HepG2 (cell line): Measurements from ENCODE around the gene COL9A3. TPM values are rescaled to one million over a fixed set of nuclear protein-coding genes. Genes with fewer than 3 reads are reported as not detected.
A peak's percentile ranks its signal among the peaks of the same experiment; 100 is the strongest.

Experiments
- ATAC-seq: fragments of 200-7000 bp; cut with Tn5 transposase; 3 replicates; pipeline ENCODE4 v1.9.1; 2020; ENCODE audit warnings: mild to moderate bottlenecking, moderate library complexity
- BruUV-seq: library from RNA; stranded (reverse); fragments of 400-500 nt; replicated peaks from 2 replicates; lab custom pipeline; 2021; lab: Mats Ljungman, UMichigan
- CTCF ChIA-PET: fragments of 300-600 bp; formaldehyde crosslinking; extraction: SDS; loops from one replicate; lab custom pipeline; 2021; ENCODE audit warnings: low total read pairs, inconsistent platforms, low intra/inter-chr PET ratio; lab: Yijun Ruan, JAX
- POLR2A ChIA-PET: fragments of 350-600 bp; sonication (Branson Sonifier 250); formaldehyde crosslinking; loops from one replicate; lab custom pipeline; 2020; ENCODE audit warnings: antibody characterized with exemption, inconsistent platforms; lab: Yijun Ruan, JAX
- DNase-seq: peaks from one replicate; pipeline ENCODE4 v3.0.0-alpha.2; 2015; ENCODE audit warnings: low spot score
- FAIRE-seq: peaks from 3 replicates; lab custom pipeline; 2011; peaks lifted over from hg19 to GRCh38; lab: Jason Lieb, UNC
- H2AFZ ChIP-seq: one replicate; pipeline ENCODE4 v1.6.1; 2011; ENCODE audit warnings: low read length, inconsistent platforms
- H3K27ac ChIP-seq: fragments of 300-600 bp; 3 replicates; pipeline ENCODE4 v1.8.0; 2011; ENCODE audit warnings: mixed run types, mild to moderate bottlenecking, mixed read lengths, low read length, inconsistent platforms; ENCODE audit not compliant: insufficient read depth; ENCODE audit errors: extremely low read length
- H3K27me3 ChIP-seq, 2 experiments: fragments of 200-600 bp in 1 of 2; 2 replicates in 1 of 2; 3 replicates in 1 of 2; pipeline versions ENCODE4 v1.6.0 to v1.8.0; 2011; ENCODE audit warnings: low read length in 2 of 2, mild to moderate bottlenecking in 2 of 2, moderate library complexity in 2 of 2, inconsistent platforms in 1 of 2; ENCODE audit not compliant: insufficient read depth in 2 of 2, control insufficient read depth in 1 of 2
- H3K36me3 ChIP-seq, 2 experiments: fragments of 200-600 bp in 1 of 2; replicated peaks in 1 of 2; 2 replicates in 1 of 2; 3 replicates in 1 of 2; pipeline versions ENCODE4 v1.5.1 to v1.8.0; 2011; ENCODE audit warnings: low read length in 2 of 2, inconsistent platforms in 1 of 2; ENCODE audit not compliant: insufficient read depth in 2 of 2, control insufficient read depth in 1 of 2
- H3K4me1 ChIP-seq: 2 replicates; pipeline ENCODE4 v1.5.1; 2012; ENCODE audit warnings: low read length, inconsistent platforms; ENCODE audit not compliant: insufficient read depth
- H3K4me2 ChIP-seq: 2 replicates; pipeline ENCODE4 v1.6.0; 2011; ENCODE audit warnings: low read depth, low read length, inconsistent platforms
- H3K4me3 ChIP-seq, 3 experiments: fragments of 200-600 bp in 1 of 3; sonication (generic), shearing (Covaris generic) in 1 of 3; replicated peaks in 1 of 3; 2 replicates each; pipeline ENCODE4 v1.5.1; 2011 to 2016; ENCODE audit warnings: low read length in 3 of 3, inconsistent platforms in 2 of 3, low read depth in 2 of 3, mild to moderate bottlenecking in 2 of 3, control low read depth in 1 of 3, mixed read lengths in 1 of 3; ENCODE audit not compliant: insufficient read depth in 1 of 3
- H3K79me2 ChIP-seq: one replicate; pipeline ENCODE4 v1.6.1; 2011; ENCODE audit warnings: low read length, inconsistent platforms; ENCODE audit not compliant: insufficient read depth
- H3K9ac ChIP-seq: 2 replicates; pipeline ENCODE4 v1.6.0; 2011; ENCODE audit warnings: mild to moderate bottlenecking, low read depth, low read length, inconsistent platforms; ENCODE audit not compliant: insufficient read depth
- H3K9me3 ChIP-seq: 2 replicates; pipeline ENCODE4 v1.5.1; 2012; ENCODE audit warnings: mild to moderate bottlenecking, low read length
- H4K20me1 ChIP-seq: 2 replicates; pipeline ENCODE4 v1.6.0; 2011; ENCODE audit warnings: inconsistent platforms, mild to moderate bottlenecking, low read length, moderate library complexity; ENCODE audit not compliant: insufficient read depth
- ATF7 ChIP-seq, 2 experiments: fragments of 450-650 bp in 1 of 2; sonication (generic) in 1 of 2; formaldehyde crosslinking in 1 of 2; IDR thresholded peaks; 2 replicates each; pipeline versions ENCODE4 v1.4.0 to v1.6.1; 2016 to 2020; ENCODE audit warnings: antibody characterized with exemption in 1 of 2, mild to moderate bottlenecking in 1 of 2, missing genetic modification reagents in 1 of 2
- BHLHE40 ChIP-seq: IDR thresholded peaks from 2 replicates; pipeline ENCODE4 v1.6.1; 2011; ENCODE audit warnings: low read length, improper control_type of control experiment
- MAF1 ChIP-seq: sonication (generic); formaldehyde crosslinking; IDR thresholded peaks from 2 replicates; pipeline ENCODE4 v1.5.0; 2020; ENCODE audit warnings: missing genetic modification reagents, borderline replicate concordance
- MEIS1 ChIP-seq: sonication (generic); formaldehyde crosslinking; IDR thresholded peaks from 2 replicates; pipeline ENCODE4 v1.9.0; 2021; ENCODE audit warnings: mild to moderate bottlenecking, missing genetic modification reagents, moderate library complexity, borderline replicate concordance
- NFATC3 ChIP-seq: sonication (generic); formaldehyde crosslinking; IDR thresholded peaks from 2 replicates; pipeline ENCODE4 v1.5.1; 2020; ENCODE audit warnings: mild to moderate bottlenecking, missing genetic modification reagents
- PHF20 ChIP-seq: sonication (generic); formaldehyde crosslinking; IDR thresholded peaks from 2 replicates; pipeline ENCODE4 v1.5.0; 2020; ENCODE audit warnings: mild to moderate bottlenecking, missing genetic modification reagents
- SRSF9 ChIP-seq: fragments of 200-400 bp; formaldehyde crosslinking; IDR thresholded peaks from 2 replicates; pipeline ENCODE4 v1.6.1; 2018; ENCODE audit warnings: borderline replicate concordance, mild to moderate bottlenecking, low read depth, low read length; ENCODE audit not compliant: insufficient read depth, poor library complexity, severe bottlenecking
- ZNF274 ChIP-seq: sonication (generic); formaldehyde crosslinking; IDR thresholded peaks from 2 replicates; pipeline ENCODE4 v1.5.1; 2020; ENCODE audit warnings: mild to moderate bottlenecking, missing genetic modification reagents
- ZNF7 ChIP-seq: IDR thresholded peaks from 2 replicates; pipeline ENCODE4 v1.6.1; 2016; ENCODE audit warnings: missing biosample characterization, missing genetic modification reagents
- WGBS: methylation state at CpG from one replicate; pipeline ENCODE4 v1.1.6; 2017; ENCODE audit warnings: low lambda C conversion rate; 5-methylcytosine and 5-hydroxymethylcytosine counted together
- in situ Hi-C: cut with HindIII; loops from 2 replicates; pipeline ENCODE4 v1.10.0; 2017; ENCODE audit warnings: low pct_unique_long_range_greater_than_20kb; ENCODE audit not compliant: extremely low pct_ligation_motif_present
- intact Hi-C: fragments of 100-400 bp; cut with micrococcal nuclease; formaldehyde crosslinking; loops from one replicate; pipeline ENCODE4 v1.10.0; 2022; ENCODE audit not compliant: unreplicated experiment
- polyA plus RNA-seq, 8 experiments: library from polyadenylated mRNA; depleted of rRNA in 3 of 8; stranded (reverse) in 7 of 8; unstranded in 1 of 8; fragments of >200 nt; fragmentation: Illumina TruSeq in 4 of 8; extraction: Trizol in 4 of 8; gene quantifications; 2 replicates each; pipeline versions ENCODE4 v1.2.1 to v1.2.3, GENCODE V29; 2011 to 2016; ENCODE audit warnings: low read depth in 4 of 8, missing spikeins in 1 of 8, mixed read lengths in 1 of 8; ENCODE audit not compliant: insufficient read depth in 1 of 8
- total RNA-seq, 5 experiments: library from RNA; depleted of rRNA; stranded (reverse); fragments of >200 nt; fragmentation: Illumina TruSeq; extraction: Trizol; gene quantifications; 2 replicates each; pipeline ENCODE4 v1.2.3, GENCODE V29; 2016; ENCODE audit warnings: low read depth in 1 of 5
- TF ChIP-seq, protein P1 (sequence below): sonication (generic); formaldehyde crosslinking; IDR thresholded peaks from 2 replicates; pipeline ENCODE4 v1.4.0; 2020; ENCODE audit warnings: missing genetic modification reagents, mild to moderate bottlenecking, borderline replicate concordance
- TF ChIP-seq, protein P2 (sequence below): conservative IDR thresholded peaks from 2 replicates; pipeline ENCODE4 v1.6.1; 2018; ENCODE audit warnings: missing genetic modification reagents
- TF ChIP-seq, protein P3 (sequence below): sonication (generic); formaldehyde crosslinking; IDR thresholded peaks from 2 replicates; pipeline ENCODE4 v1.5.0; 2020; ENCODE audit warnings: mild to moderate bottlenecking, low read depth, missing genetic modification reagents, borderline replicate concordance
- TF ChIP-seq, protein P4 (sequence below): sonication (generic); formaldehyde crosslinking; IDR thresholded peaks from 2 replicates; pipeline ENCODE4 v1.8.0; 2022; ENCODE audit warnings: mild to moderate bottlenecking, missing genetic modification reagents, moderate library complexity

Gene COL9A3
- total and polyA plus RNA-seq, 2 of the 13 experiments (the other 11 are each of a cell fraction or from before 2014, with no cell fraction given) = 155 to 204 TPM

DNA sequence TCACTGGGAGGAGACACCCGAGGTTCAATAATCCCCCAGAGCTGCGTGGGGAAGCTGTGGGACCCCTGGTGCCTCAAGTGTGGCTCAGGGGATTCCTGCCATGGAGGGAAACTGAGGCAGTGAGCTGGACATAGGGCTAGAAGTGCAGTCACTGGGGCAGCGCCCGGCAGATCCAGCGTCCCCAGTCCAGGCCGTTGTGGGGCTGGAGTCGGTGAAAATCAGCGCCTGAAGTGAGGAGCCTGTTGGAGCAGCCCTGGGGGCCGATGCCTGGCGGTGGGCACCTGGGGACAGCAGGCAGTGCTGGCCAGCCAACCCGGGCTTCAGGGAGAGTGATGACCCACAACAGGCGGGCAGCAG lies 2.2 kb upstream of the COL9A3 start (continued):
- TF ChIP-seq MEIS1 (CRISPR knock-in tag) = no peak

DNA sequence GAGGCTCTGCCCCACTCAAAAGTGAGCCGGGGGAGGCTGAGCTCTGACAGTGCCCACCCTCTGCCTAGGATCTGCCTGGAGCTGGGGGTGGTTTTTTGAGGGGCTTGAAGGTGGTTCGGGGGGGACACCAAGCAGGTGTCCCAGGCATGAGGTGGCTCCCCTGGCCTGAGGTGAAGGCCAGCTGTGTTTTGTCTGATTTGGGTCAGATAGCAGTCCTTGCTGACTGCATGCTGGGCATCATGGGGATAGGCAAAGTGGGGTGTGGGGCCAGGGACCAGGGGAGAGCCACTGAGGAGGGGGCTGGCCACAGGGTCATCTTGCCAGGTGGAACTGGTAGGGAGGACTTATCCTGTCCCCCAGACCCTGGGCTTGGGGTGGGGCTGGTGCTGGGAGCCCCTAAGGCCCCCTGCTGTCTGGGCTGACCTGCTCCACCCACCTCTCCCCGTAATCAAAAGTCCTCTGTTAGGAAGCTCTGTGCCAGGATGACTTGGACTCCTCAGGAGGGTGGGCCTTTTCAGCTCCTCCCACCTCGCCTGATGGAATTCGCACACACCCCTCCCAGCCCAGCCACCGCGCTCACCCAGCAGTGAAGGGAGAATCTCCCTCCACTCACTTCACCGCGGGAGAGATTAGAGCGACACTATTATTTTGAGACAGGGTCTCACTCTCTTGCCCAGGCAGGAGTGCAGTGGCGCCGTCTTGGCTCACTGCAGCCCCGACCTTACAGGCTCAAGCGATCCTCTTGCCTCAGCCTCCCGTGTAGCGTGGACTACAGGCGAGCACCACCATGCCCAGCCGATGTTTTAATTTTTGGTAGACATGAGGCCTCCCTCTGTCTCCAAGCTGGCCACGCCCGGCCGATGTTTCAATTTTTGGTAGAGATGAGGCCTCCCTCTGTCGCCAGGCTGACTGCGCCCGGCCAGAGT lies 1.5 kb upstream of the COL9A3 start:
- Histone ChIP-seq H3K9ac (peak overlapping the region; percentile 72), H3K27ac (peak overlapping the region; percentile 6), H3K4me1 (peaks cover 49% of the 10 kb centered on the region), H2AFZ (no peak overlapping the region), H4K20me1 (peaks cover 4% of the 10 kb centered on the region; the same call in 1 of the 2 replicates), H3K9me3 (no peaks in the 10 kb centered on the region), H3K4me2 (peak overlapping the region; percentile 89), H3K36me3 (peaks cover 14 to 32% of the 10 kb centered on the region in 2 experiments), H3K4me3 (peak overlapping the region; percentile 51 to 77 (median 59); a peak in 5 of 6 replicates), H3K27me3 (no peaks in the 10 kb centered on the region), H3K79me2 (peaks cover 6% of the 10 kb centered on the region)
- peak; percentile 55 for ATAC-seq
- FAIRE-seq = peak; percentile 93
- peak; percentile 92 for DNase-seq
- CTCF ChIA-PET = no interaction called here
- POLR2A ChIA-PET = interaction anchor here (0.6 to 6.8 kb wide), 10 partner anchors 10 to 404 kb away, joined by 3 to 64 read pairs (median 6); partner anchors contain the start of genes MRGBP, OGFR and TCFL5
- in situ Hi-C loops (no loop called here), intact Hi-C loops (no loop called here)
- BruUV-seq = no TSS peak
- WGBS = 25% methylated on average over 24 of the region's 24 CpGs
- TF ChIP-seq, protein P1, sequence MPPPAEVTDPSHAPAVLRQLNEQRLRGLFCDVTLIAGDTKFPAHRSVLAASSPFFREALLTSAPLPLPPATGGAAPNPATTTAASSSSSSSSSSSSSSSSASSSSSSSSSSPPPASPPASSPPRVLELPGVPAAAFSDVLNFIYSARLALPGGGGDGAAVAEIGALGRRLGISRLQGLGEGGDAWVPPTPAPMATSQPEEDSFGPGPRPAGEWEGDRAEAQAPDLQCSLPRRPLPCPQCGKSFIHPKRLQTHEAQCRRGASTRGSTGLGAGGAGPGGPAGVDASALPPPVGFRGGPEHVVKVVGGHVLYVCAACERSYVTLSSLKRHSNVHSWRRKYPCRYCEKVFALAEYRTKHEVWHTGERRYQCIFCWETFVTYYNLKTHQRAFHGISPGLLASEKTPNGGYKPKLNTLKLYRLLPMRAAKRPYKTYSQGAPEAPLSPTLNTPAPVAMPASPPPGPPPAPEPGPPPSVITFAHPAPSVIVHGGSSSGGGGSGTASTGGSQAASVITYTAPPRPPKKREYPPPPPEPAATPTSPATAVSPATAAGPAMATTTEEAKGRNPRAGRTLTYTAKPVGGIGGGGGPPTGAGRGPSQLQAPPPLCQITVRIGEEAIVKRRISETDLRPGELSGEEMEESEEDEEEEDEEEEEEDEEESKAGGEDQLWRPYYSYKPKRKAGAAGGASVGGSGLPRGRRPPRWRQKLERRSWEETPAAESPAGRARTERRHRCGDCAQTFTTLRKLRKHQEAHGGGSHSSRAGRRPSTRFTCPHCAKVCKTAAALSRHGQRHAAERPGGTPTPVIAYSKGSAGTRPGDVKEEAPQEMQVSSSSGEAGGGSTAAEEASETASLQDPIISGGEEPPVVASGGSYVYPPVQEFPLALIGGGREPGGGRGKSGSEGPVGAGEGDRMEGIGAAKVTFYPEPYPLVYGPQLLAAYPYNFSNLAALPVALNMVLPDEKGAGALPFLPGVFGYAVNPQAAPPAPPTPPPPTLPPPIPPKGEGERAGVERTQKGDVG (CRISPR knock-in tag) = no peak
- TF ChIP-seq ZNF7 (CRISPR knock-in tag) = no peak
- TF ChIP-seq MAF1 (CRISPR knock-in tag) = no peak; the same call in 1 of the 2 replicates
- TF ChIP-seq ATF7 (IDR thresholded peaks at IDR 0.05) = no peak
- 0 out of 2 replicates have a peak, but pooled peaks have one; percentile 12 for TF ChIP-seq ATF7 (CRISPR knock-in tag; IDR thresholded peaks at IDR 0.05)
- TF ChIP-seq, protein P2, sequence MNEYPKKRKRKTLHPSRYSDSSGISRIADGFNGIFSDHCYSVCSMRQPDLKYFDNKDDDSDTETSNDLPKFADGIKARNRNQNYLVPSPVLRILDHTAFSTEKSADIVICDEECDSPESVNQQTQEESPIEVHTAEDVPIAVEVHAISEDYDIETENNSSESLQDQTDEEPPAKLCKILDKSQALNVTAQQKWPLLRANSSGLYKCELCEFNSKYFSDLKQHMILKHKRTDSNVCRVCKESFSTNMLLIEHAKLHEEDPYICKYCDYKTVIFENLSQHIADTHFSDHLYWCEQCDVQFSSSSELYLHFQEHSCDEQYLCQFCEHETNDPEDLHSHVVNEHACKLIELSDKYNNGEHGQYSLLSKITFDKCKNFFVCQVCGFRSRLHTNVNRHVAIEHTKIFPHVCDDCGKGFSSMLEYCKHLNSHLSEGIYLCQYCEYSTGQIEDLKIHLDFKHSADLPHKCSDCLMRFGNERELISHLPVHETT (CRISPR knock-in tag) = no peak
- TF ChIP-seq SRSF9 = no peak
- TF ChIP-seq, protein P3, sequence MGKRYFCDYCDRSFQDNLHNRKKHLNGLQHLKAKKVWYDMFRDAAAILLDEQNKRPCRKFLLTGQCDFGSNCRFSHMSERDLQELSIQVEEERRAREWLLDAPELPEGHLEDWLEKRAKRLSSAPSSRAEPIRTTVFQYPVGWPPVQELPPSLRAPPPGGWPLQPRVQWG (CRISPR knock-in tag) = no peak
- TF ChIP-seq NFATC3 (CRISPR knock-in tag) = no peak
- TF ChIP-seq, protein P4, sequence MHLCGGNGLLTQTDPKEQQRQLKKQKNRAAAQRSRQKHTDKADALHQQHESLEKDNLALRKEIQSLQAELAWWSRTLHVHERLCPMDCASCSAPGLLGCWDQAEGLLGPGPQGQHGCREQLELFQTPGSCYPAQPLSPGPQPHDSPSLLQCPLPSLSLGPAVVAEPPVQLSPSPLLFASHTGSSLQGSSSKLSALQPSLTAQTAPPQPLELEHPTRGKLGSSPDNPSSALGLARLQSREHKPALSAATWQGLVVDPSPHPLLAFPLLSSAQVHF (CRISPR knock-in tag) = no peak
- no peak for TF ChIP-seq ZNF274 (CRISPR knock-in tag)
- no peak for TF ChIP-seq PHF20
- TF ChIP-seq BHLHE40 = no peak
